CD14-positive monocyte (primary cell): ENCODE results near the gene CDHR2. TPM values are rescaled to one million over a fixed set of nuclear protein-coding genes. Genes with fewer than 3 reads are reported as not detected.

Source experiments
- DNase-seq, 3 donors: peaks; one replicate each; pipeline ENCODE4 v3.0.0-alpha.2; 2011 to 2022
- H2AFZ ChIP-seq: 2 replicates; pipeline ENCODE4 v1.6.0; 2012; ENCODE audit warnings: mild to moderate bottlenecking, low read depth, low read length, inconsistent platforms; ENCODE audit not compliant: insufficient read depth, poor library complexity, severe bottlenecking
- H3K27ac ChIP-seq, 2 donors: 1 replicate in 1 of 2; 2 replicates in 1 of 2; pipeline ENCODE4 v1.5.1; 2012 to 2013; ENCODE audit warnings: low read length in 2 of 2, control low read depth in 1 of 2, inconsistent platforms in 1 of 2, low read depth in 1 of 2, mild to moderate bottlenecking in 1 of 2
- H3K27me3 ChIP-seq, 2 donors: one replicate each; pipeline versions ENCODE4 v1.6.0 to v1.6.1; 2011 to 2013; ENCODE audit warnings: low read length in 2 of 2; ENCODE audit not compliant: control insufficient read depth in 2 of 2, insufficient read depth in 2 of 2
- H3K36me3 ChIP-seq, 2 donors: replicated peaks in 1 of 2; 1 replicate in 1 of 2; 2 replicates in 1 of 2; pipeline versions ENCODE4 v1.5.1 to v1.6.1; 2012 to 2013; ENCODE audit warnings: low read length in 2 of 2, control low read depth in 1 of 2, inconsistent platforms in 1 of 2, mild to moderate bottlenecking in 1 of 2; ENCODE audit not compliant: insufficient read depth in 2 of 2, control insufficient read depth in 1 of 2
- H3K4me1 ChIP-seq, 2 donors: 1 replicate in 1 of 2; 2 replicates in 1 of 2; pipeline versions ENCODE4 v1.5.1 to v1.6.1; 2012 to 2013; ENCODE audit warnings: low read length in 2 of 2, control low read depth in 1 of 2, inconsistent platforms in 1 of 2, mild to moderate bottlenecking in 1 of 2, moderate library complexity in 1 of 2; ENCODE audit not compliant: insufficient read depth in 2 of 2, control insufficient read depth in 1 of 2
- H3K4me2 ChIP-seq: replicated peaks from 2 replicates; pipeline ENCODE3; 2012; ENCODE audit warnings: low read length, moderate library complexity, mild to moderate bottlenecking; ENCODE audit not compliant: poor library complexity, severe bottlenecking; ENCODE audit errors: extremely low read depth
- H3K4me3 ChIP-seq, 3 experiments: fragments of 200-600 bp in 1 of 3; sonication (generic) in 1 of 3; replicated peaks in 1 of 3; 1 replicate in 2 of 3; 2 replicates in 1 of 3; pipeline ENCODE4 v1.5.1; 2011 to 2013; ENCODE audit warnings: low read length in 3 of 3, mild to moderate bottlenecking in 3 of 3, control low read depth in 2 of 3, low read depth in 2 of 3, inconsistent platforms in 1 of 3, moderate library complexity in 1 of 3
- H3K79me2 ChIP-seq: 2 replicates; pipeline ENCODE4 v1.6.0; 2012; ENCODE audit warnings: mild to moderate bottlenecking, control low read depth, inconsistent platforms, low read length, moderate library complexity; ENCODE audit not compliant: insufficient read depth
- H3K9ac ChIP-seq: 2 replicates; pipeline ENCODE4 v1.6.0; 2017; ENCODE audit warnings: low read length, mild to moderate bottlenecking; ENCODE audit not compliant: insufficient read depth, poor library complexity, severe bottlenecking
- H3K9me3 ChIP-seq, 2 donors: replicated peaks in 1 of 2; 1 replicate in 1 of 2; 2 replicates in 1 of 2; pipeline versions ENCODE4 v1.5.1 to v1.6.1; 2012 to 2013; ENCODE audit warnings: low read length in 2 of 2, control low read depth in 1 of 2; ENCODE audit not compliant: control insufficient read depth in 1 of 2, insufficient read depth in 1 of 2
- H4K20me1 ChIP-seq: 2 replicates; pipeline ENCODE4 v1.6.0; 2012; ENCODE audit warnings: mild to moderate bottlenecking, low read length, control low read depth, moderate library complexity; ENCODE audit not compliant: insufficient read depth
- H3K27ac Mint-ChIP-seq, 7 donors: one replicate each; pipeline ENCODE4 v1.8.0; 2020; ENCODE audit warnings: mild to moderate bottlenecking in 7 of 7, mixed read lengths in 7 of 7, moderate library complexity in 6 of 7, inconsistent platforms in 2 of 7
- H3K27me3 Mint-ChIP-seq, 3 donors: one replicate each; pipeline ENCODE4 v1.8.0; 2021 to 2022; ENCODE audit warnings: low read depth in 3 of 3, mild to moderate bottlenecking in 3 of 3, mixed read lengths in 3 of 3, moderate library complexity in 3 of 3, inconsistent platforms in 1 of 3
- H3K36me3 Mint-ChIP-seq, 2 donors: one replicate each; pipeline ENCODE4 v1.8.0; 2020; ENCODE audit warnings: mixed read lengths in 2 of 2, inconsistent platforms in 1 of 2, mild to moderate bottlenecking in 1 of 2
- H3K4me1 Mint-ChIP-seq: one replicate; pipeline ENCODE4 v1.8.0; 2020; ENCODE audit warnings: mild to moderate bottlenecking, mixed read lengths
- H3K4me3 Mint-ChIP-seq, 2 donors: one replicate each; pipeline ENCODE4 v1.8.0; 2020; ENCODE audit warnings: mild to moderate bottlenecking in 2 of 2, mixed read lengths in 2 of 2, moderate library complexity in 1 of 2
- H3K9me3 Mint-ChIP-seq, 7 donors: one replicate each; pipeline ENCODE4 v1.8.0; 2020 to 2022; ENCODE audit warnings: mixed read lengths in 7 of 7, mild to moderate bottlenecking in 6 of 7, moderate library complexity in 6 of 7, inconsistent platforms in 2 of 7
- WGBS: methylation state at CpG from one replicate; pipeline ENCODE4 v1.1.5; 2013; ENCODE audit warnings: missing lambda C conversion rate; ENCODE audit not compliant: insufficient coverage; 5-methylcytosine and 5-hydroxymethylcytosine counted together
- intact Hi-C, 2 donors: fragments of 100-400 bp; cut with micrococcal nuclease; formaldehyde crosslinking; loops; one replicate each; pipeline versions ENCODE4 v1.15.0 to v1.15.1; 2023
- polyA plus RNA-seq, 3 donors: library from polyadenylated mRNA; depleted of rRNA in 1 of 3; unstranded in 2 of 3; stranded (reverse) in 1 of 3; fragments of 300-500 nt in 2 of 3; fragments of >200 nt in 1 of 3; fragmentation: Illumina TruSeq in 2 of 3; gene quantifications; 1 replicate in 2 of 3; 2 replicates in 1 of 3; pipeline ENCODE4 v1.2.3, GENCODE V29; 2012 to 2021
- TF ChIP-seq, protein P1 (sequence below): fragments of 200-600 bp; IDR thresholded peaks from one replicate; pipeline ENCODE4 v1.8.0; 2022; ENCODE audit warnings: antibody characterized with exemption, mild to moderate bottlenecking

The CDHR2 gene
- polyA plus RNA-seq, 3 donors: 0.12 TPM; not detected in 2

DNA sequence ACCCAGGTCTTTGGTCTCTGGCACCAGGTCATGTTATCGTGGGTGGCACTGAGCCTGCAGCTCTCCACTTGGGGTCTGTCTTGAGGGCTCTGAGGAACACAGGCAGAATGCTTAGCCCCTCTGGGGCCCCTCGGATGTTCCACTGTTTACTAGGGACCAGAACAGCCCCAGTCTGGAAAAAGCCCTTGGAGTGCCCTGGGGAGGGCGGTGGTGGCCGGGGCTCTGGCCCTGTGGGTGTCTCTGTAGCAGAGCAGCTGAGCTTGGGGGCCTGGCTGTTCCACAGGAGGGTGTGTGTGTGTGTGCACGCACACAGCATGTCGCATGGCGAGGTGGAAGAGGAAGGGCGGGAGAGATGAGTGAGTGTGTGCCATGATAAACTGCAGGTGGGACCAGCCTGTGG, 45.4 kb downstream of the CDHR2 start:
- DNase-seq: no peak
- no peak overlapping the region for H3K27ac Mint-ChIP-seq
- Histone ChIP-seq H3K4me3 (no peak overlapping the region), H3K4me1 (peaks cover 2 to 12% of the 10 kb centered on the region in 2 donors), H2AFZ (no peak overlapping the region), H3K4me2 (no peak overlapping the region), H3K9me3 (peaks cover 17 to 20% of the 10 kb centered on the region in 2 donors), H3K27me3 (peaks cover 0 to 29% of the 10 kb centered on the region in 2 donors), H3K36me3 (no peaks in the 10 kb centered on the region), H3K9ac (no peak overlapping the region), H3K79me2 (no peaks in the 10 kb centered on the region), H4K20me1 (no peaks in the 10 kb centered on the region), H3K27ac (no peak overlapping the region)
- intact Hi-C loops: no loop called here
- peaks cover 7% of the 10 kb centered on the region for H3K4me1 Mint-ChIP-seq
- peak overlapping the region in 1 of 2 donors; percentile 65 for H3K4me3 Mint-ChIP-seq
- no peaks in the 10 kb centered on the region for H3K36me3 Mint-ChIP-seq
- 91% methylated on average over 7 of the region's 8 CpGs for WGBS
- TF ChIP-seq, protein P1, sequence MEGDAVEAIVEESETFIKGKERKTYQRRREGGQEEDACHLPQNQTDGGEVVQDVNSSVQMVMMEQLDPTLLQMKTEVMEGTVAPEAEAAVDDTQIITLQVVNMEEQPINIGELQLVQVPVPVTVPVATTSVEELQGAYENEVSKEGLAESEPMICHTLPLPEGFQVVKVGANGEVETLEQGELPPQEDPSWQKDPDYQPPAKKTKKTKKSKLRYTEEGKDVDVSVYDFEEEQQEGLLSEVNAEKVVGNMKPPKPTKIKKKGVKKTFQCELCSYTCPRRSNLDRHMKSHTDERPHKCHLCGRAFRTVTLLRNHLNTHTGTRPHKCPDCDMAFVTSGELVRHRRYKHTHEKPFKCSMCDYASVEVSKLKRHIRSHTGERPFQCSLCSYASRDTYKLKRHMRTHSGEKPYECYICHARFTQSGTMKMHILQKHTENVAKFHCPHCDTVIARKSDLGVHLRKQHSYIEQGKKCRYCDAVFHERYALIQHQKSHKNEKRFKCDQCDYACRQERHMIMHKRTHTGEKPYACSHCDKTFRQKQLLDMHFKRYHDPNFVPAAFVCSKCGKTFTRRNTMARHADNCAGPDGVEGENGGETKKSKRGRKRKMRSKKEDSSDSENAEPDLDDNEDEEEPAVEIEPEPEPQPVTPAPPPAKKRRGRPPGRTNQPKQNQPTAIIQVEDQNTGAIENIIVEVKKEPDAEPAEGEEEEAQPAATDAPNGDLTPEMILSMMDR: no peak
- peaks cover 0 to 12% (median 5%) of the 10 kb centered on the region in 7 donors for H3K9me3 Mint-ChIP-seq
- peaks cover 30 to 40% (median 34%) of the 10 kb centered on the region in 3 donors for H3K27me3 Mint-ChIP-seq

DNA sequence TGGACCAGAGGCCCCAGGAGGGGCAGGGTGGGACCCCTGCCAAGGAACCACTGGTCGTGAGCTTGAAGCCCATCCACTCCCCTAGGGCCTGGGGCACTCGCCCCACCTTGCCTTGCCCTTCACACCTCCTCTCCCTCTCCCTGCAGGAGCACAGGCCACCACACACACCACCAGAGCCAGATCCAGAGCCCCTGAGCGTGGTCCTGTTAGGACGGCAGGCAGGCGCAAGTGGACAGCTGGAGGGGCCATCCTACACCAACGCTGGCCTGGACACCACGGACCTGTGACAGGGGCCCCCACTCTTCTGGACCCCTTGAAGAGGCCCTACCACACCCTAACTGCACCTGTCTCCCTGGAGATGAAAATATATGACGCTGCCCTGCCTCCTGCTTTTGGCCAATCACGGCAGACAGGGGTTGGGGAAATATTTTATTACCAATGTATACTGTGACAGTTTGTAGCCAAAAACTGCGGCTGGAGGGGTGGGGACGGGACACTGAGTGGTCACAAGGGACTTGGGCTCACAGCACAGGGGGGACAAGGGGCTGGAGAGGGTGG, 46.3 kb downstream of the CDHR2 start:
- H3K27me3 Mint-ChIP-seq: peaks cover 30 to 45% (median 34%) of the 10 kb centered on the region in 3 donors
- Histone ChIP-seq H3K9me3 (peaks cover 16 to 20% of the 10 kb centered on the region in 2 donors), H3K27ac (no peak overlapping the region), H3K4me3 (no peak overlapping the region), H2AFZ (no peak overlapping the region), H3K79me2 (no peaks in the 10 kb centered on the region), H3K27me3 (peaks cover 0 to 30% of the 10 kb centered on the region in 2 donors), H3K36me3 (no peaks in the 10 kb centered on the region), H3K4me1 (peaks cover 2 to 12% of the 10 kb centered on the region in 2 donors), H4K20me1 (no peaks in the 10 kb centered on the region), H3K4me2 (no peak overlapping the region), H3K9ac (no peak overlapping the region)
- no peak overlapping the region for H3K27ac Mint-ChIP-seq
- 79% methylated on average over 3 of the region's 11 CpGs for WGBS
- intact Hi-C loops: no loop called here
- no peak for DNase-seq
- no peaks in the 10 kb centered on the region for H3K36me3 Mint-ChIP-seq
- H3K4me1 Mint-ChIP-seq: peaks cover 7% of the 10 kb centered on the region
- peaks cover 0 to 6% (median 4%) of the 10 kb centered on the region in 7 donors for H3K9me3 Mint-ChIP-seq
- TF ChIP-seq, protein P1: no peak
- peak overlapping the region in 1 of 2 donors; percentile 67 for H3K4me3 Mint-ChIP-seq
